OCI-LY7 (cell line): Measurements from ENCODE around the gene TMEM186. TPM values are rescaled to one million over a fixed set of nuclear protein-coding genes. Genes with fewer than 3 reads are reported as not detected.

ENCODE experiments used
- BruUV-seq: library from RNA; stranded (reverse); fragments of 400-500 nt; replicated peaks from 2 replicates; lab custom pipeline; 2021; lab: Mats Ljungman, UMichigan
- CTCF ChIA-PET: fragments of 300-600 bp; sonication (Branson Sonifier 250); formaldehyde crosslinking; loops from one replicate; lab custom pipeline; 2022; ENCODE audit warnings: antibody characterized with exemption; ENCODE audit not compliant: unreplicated experiment; lab: Charles Lee
- POLR2A ChIA-PET: fragments of 300-600 bp; sonication (Branson Sonifier 250); formaldehyde crosslinking; loops from one replicate; lab custom pipeline; 2022; ENCODE audit warnings: antibody characterized with exemption; lab: Charles Lee
- DNase-seq: peaks from one replicate; pipeline ENCODE4 v3.0.0-alpha.2; 2015; ENCODE audit warnings: low spot score
- H2AFZ ChIP-seq: fragments of 200-600 bp; sonication (generic), shearing (Covaris generic); 2 replicates; pipeline ENCODE4 v1.6.1; 2014; ENCODE audit warnings: mild to moderate bottlenecking, antibody characterized with exemption, low read length, moderate library complexity
- H3K27ac ChIP-seq: fragments of 200-600 bp; sonication (generic); 2 replicates; pipeline ENCODE4 v1.5.1; 2014; ENCODE audit warnings: mixed run types, low read depth, mild to moderate bottlenecking, moderate library complexity, low read length, inconsistent platforms; ENCODE audit not compliant: poor library complexity, severe bottlenecking
- H3K36me3 ChIP-seq: fragments of 200-600 bp; sonication (generic); 2 replicates; pipeline ENCODE4 v1.6.1; 2014; ENCODE audit warnings: mild to moderate bottlenecking, antibody characterized with exemption, low read length, moderate library complexity, mixed read lengths; ENCODE audit not compliant: insufficient read depth
- H3K4me1 ChIP-seq: fragments of 200-600 bp; sonication (generic); 2 replicates; pipeline ENCODE4 v1.5.1; 2014; ENCODE audit warnings: mild to moderate bottlenecking, low read length; ENCODE audit not compliant: insufficient read depth, poor library complexity, severe bottlenecking
- H3K4me2 ChIP-seq: fragments of 200-600 bp; sonication (generic); 2 replicates; pipeline ENCODE4 v1.6.1; 2014; ENCODE audit warnings: mild to moderate bottlenecking, low read length
- H3K4me3 ChIP-seq: fragments of 200-600 bp; sonication (generic); 2 replicates; pipeline ENCODE4 v1.5.1; 2014; ENCODE audit warnings: mild to moderate bottlenecking, low read depth, low read length; ENCODE audit not compliant: poor library complexity, severe bottlenecking
- H3K79me2 ChIP-seq: fragments of 200-600 bp; sonication (generic); 2 replicates; pipeline ENCODE4 v1.6.1; 2016; ENCODE audit warnings: low read depth, mild to moderate bottlenecking, low read length, moderate library complexity, mixed read lengths; ENCODE audit not compliant: insufficient read depth
- H3K9me2 ChIP-seq: fragments of 200-600 bp; sonication (generic); 2 replicates; pipeline ENCODE4 v1.6.1; 2016; ENCODE audit warnings: mild to moderate bottlenecking, low read length, mixed read lengths; ENCODE audit not compliant: insufficient read depth
- H3K9me3 ChIP-seq: fragments of 200-600 bp; sonication (generic); 2 replicates; pipeline ENCODE4 v1.6.1; 2014; ENCODE audit warnings: mild to moderate bottlenecking, mixed run types, low read length, mixed read lengths
- H4K20me1 ChIP-seq: fragments of 200-600 bp; sonication (generic); 2 replicates; pipeline ENCODE4 v1.6.1; 2014; ENCODE audit warnings: mild to moderate bottlenecking, antibody characterized with exemption, low read length, moderate library complexity, mixed read lengths; ENCODE audit not compliant: insufficient read depth
- EZH2phosphoT487 ChIP-seq: fragments of 200-600 bp; sonication (generic); IDR thresholded peaks from 2 replicates; pipeline ENCODE4 v1.6.1; 2018; ENCODE audit warnings: low read depth, borderline replicate concordance, mild to moderate bottlenecking, mixed run types, antibody characterized with exemption, low read length, moderate library complexity, mixed read lengths
- intact Hi-C: fragments of 100-400 bp; cut with micrococcal nuclease; formaldehyde crosslinking; loops from one replicate; pipeline ENCODE4 v1.10.0; 2022; ENCODE audit not compliant: unreplicated experiment
- total RNA-seq, 2 experiments: library from RNA; depleted of rRNA in 1 of 2; stranded (reverse); fragments of >200 nt in 1 of 2; shearing (Covaris generic) in 1 of 2; gene quantifications; 2 replicates each; pipeline ENCODE4 v1.2.3, GENCODE V29; 2014 to 2022
- TF ChIP-seq, protein P1 (sequence below): fragments of 200-600 bp; sonication (generic); conservative IDR thresholded peaks from 2 replicates; pipeline ENCODE4 v1.5.1; 2014; ENCODE audit warnings: mild to moderate bottlenecking, antibody characterized with exemption, low read length, moderate library complexity, mixed read lengths

Gene TMEM186
- total RNA-seq, 2 experiments from 2014 or later: 11.7 to 18.1 TPM

DNA sequence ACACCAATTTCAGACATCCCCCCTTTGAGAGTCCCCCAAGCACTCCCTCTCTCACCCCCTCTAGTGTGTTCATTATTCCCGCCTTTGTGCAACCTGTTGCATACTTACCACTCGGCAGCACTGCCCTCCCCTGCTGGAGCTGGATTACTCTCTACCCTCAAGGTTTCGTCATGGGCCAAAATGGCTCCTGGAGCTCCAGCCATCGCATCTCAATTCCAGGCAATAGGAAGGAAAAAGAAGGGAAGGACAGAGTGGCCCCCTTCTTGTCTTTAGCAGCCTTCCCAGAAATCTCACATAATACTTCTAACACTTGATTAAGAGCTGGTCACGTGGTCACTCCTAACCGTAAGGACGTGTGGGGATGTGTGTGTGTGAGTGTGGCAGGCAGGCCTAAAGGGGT is 20.2 kb downstream of the TMEM186 start:
- H3K9me2 ChIP-seq: no peaks in the 10 kb centered on the region
- H3K4me2 ChIP-seq: no peak overlapping the region
- CTCF ChIA-PET: no interaction called here
- no peaks in the 10 kb centered on the region for H3K79me2 ChIP-seq
- H3K4me3 ChIP-seq: no peak overlapping the region
- H3K4me1 ChIP-seq: no peaks in the 10 kb centered on the region
- intact Hi-C loops: no loop called here
- no peaks in the 10 kb centered on the region for H3K36me3 ChIP-seq
- DNase-seq: no peak
- POLR2A ChIA-PET: interaction anchor here (0.7 kb wide), 1 partner anchor 1028 kb away, joined by 8 read pairs; no protein-coding TSS in a partner anchor
- no peaks in the 10 kb centered on the region for H4K20me1 ChIP-seq
- no TSS peak for BruUV-seq
- no peak overlapping the region for H2AFZ ChIP-seq
- no peak overlapping the region for H3K27ac ChIP-seq
- no peak for TF ChIP-seq EZH2phosphoT487
- TF ChIP-seq, protein P1, sequence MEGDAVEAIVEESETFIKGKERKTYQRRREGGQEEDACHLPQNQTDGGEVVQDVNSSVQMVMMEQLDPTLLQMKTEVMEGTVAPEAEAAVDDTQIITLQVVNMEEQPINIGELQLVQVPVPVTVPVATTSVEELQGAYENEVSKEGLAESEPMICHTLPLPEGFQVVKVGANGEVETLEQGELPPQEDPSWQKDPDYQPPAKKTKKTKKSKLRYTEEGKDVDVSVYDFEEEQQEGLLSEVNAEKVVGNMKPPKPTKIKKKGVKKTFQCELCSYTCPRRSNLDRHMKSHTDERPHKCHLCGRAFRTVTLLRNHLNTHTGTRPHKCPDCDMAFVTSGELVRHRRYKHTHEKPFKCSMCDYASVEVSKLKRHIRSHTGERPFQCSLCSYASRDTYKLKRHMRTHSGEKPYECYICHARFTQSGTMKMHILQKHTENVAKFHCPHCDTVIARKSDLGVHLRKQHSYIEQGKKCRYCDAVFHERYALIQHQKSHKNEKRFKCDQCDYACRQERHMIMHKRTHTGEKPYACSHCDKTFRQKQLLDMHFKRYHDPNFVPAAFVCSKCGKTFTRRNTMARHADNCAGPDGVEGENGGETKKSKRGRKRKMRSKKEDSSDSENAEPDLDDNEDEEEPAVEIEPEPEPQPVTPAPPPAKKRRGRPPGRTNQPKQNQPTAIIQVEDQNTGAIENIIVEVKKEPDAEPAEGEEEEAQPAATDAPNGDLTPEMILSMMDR: no peak
- H3K9me3 ChIP-seq: no peaks in the 10 kb centered on the region

DNA sequence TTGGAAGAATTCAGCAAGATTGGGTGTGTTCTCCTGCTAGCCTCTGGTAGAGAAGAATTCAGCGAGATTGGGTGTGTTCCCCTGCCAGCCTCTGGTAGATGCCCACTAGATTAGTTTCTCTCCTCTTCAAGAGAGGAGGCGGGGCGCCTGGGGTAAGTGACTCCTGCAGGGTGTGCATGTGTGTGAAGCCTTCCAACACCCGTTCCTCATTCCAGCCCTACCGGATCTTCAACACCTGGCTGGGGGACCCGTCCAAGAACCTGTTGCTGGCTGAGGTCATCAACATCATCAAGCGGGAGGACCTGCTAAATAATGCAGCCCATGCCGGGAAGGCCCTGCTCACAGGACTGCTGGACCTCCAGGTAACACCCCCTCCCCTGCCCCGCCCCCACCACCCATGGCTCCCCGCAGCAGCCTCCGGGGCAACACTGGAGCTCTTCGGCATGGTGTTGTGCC is 21.3 kb downstream of the TMEM186 start:
- H3K79me2 ChIP-seq: no peaks in the 10 kb centered on the region
- H4K20me1 ChIP-seq: no peaks in the 10 kb centered on the region
- intact Hi-C loops: no loop called here
- BruUV-seq: no TSS peak
- H3K9me3 ChIP-seq: no peaks in the 10 kb centered on the region
- ChIA-PET CTCF (no interaction called here), POLR2A (no interaction called here)
- H3K4me3 ChIP-seq: no peak overlapping the region
- H3K27ac ChIP-seq: no peak overlapping the region
- H3K4me2 ChIP-seq: no peak overlapping the region
- no peak overlapping the region for H2AFZ ChIP-seq
- H3K36me3 ChIP-seq: no peaks in the 10 kb centered on the region
- no peaks in the 10 kb centered on the region for H3K9me2 ChIP-seq
- no peak for DNase-seq
- TF ChIP-seq, protein P1: no peak
- no peak for TF ChIP-seq EZH2phosphoT487
- H3K4me1 ChIP-seq: no peaks in the 10 kb centered on the region

DNA sequence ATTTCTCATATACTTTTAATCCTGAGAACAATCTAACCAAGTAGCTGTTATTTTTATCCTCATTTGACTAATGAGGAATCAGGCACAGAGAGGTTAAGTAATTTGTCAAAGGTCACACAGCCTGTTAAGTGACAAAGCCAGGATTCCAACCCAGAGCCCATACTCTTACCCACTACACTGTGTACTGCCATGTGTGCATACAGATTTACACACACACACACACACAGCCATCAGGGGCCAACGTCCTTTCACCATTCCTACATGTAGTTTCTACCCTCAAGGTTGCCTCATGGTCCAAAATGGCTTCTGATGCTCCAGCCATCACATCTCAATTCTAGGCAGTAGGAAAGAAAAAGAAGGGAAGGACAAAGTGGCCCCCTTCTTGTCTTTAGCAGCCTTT is 22.1 kb downstream of the TMEM186 start:
- CTCF ChIA-PET: no interaction called here
- POLR2A ChIA-PET: no interaction called here
- no peak for DNase-seq
- Histone ChIP-seq H3K27ac (no peak overlapping the region), H3K36me3 (no peaks in the 10 kb centered on the region), H2AFZ (no peak overlapping the region), H3K4me1 (no peaks in the 10 kb centered on the region), H3K4me3 (no peak overlapping the region), H3K79me2 (no peaks in the 10 kb centered on the region), H3K9me2 (no peaks in the 10 kb centered on the region), H3K4me2 (no peak overlapping the region), H4K20me1 (no peaks in the 10 kb centered on the region), H3K9me3 (no peaks in the 10 kb centered on the region)
- TF ChIP-seq, protein P1: no peak
- TF ChIP-seq EZH2phosphoT487: no peak
- intact Hi-C loops: no loop called here
- BruUV-seq: no TSS peak
